ENCODE measurements around the gene FSIP1. TPM values are rescaled to one million over a fixed set of nuclear protein-coding genes. Genes with fewer than 3 reads are reported as not detected.

FSIP1 gene
- total RNA-seq, 3 donors from 2014 or later, result 0.22 to 0.69 (median 0.38) TPM

DNA sequence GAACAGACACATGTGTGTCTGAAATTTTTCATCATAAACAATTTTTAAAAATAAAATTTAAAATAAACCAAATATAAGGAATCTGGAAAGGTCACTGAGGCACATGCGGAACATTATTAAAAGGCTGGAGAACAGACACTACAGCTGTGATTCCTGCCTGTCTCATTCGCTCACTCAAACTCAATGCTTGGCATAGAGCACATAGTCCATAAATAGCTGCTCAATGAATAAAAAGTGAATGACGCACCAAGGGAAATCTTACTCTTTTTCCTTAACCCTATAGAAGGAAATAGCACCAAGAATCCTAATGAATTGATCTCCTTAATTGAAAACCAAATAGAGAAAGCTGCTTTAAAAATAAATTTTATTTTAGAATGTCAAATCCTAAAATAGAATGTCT lies 98.4 kb downstream of the FSIP1 start:
- Mint-ChIP-seq H3K27me3 (ENCODE audit: low read depth) (no peaks in the 10 kb centered on the region), H3K4me3 (no peak overlapping the region), H3K4me1 (ENCODE audit: low read depth) (peaks cover 3% of the 10 kb centered on the region), H3K36me3 (ENCODE audit: insufficient read depth) (no peaks in the 10 kb centered on the region), H3K9me3 (no peaks in the 10 kb centered on the region)
- DNase-seq (no peak), ATAC-seq (no peak)

DNA sequence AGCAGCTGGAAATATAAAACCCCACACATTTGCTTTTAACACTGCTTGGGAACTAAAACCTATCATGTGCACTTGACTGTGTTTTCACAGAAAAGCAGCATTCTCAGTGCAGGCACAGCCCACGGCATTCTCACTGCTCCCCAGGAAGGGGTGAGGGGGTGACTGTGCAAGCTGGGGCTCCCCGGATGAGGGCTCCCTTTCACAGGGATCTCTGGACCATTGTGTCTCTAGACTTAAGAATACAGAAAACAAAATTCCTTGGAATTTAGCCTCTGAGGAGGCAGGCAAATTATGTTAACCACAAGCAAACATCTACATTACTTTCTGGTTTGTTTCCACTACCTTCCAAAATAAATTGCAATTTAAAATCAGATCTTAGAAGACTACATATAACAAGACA lies 100.3 kb downstream of the FSIP1 start:
- peaks cover 3% of the 10 kb centered on the region for H3K4me1 Mint-ChIP-seq (ENCODE audit: low read depth)
- no peak overlapping the region for H3K4me3 Mint-ChIP-seq
- DNase-seq, result no peak

DNA sequence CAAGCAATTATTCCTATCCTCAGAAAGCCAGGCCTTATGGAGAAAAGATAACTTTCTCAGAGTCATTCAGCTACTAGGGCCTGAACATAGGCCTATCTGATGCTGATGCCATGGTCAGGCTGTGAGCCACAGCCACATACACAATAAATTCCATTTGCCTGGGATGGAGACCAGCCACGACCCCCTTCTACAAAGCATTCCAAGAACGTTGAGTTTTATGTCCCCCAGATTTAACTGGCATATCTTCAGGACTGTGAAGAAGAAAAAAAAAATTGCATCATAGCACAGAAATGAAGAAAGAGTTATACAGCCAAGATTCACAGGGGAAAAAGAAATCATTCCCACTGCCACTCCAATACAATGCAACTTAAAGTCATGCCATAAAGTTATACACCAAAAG lies 101.8 kb downstream of the FSIP1 start:
- no peak for DNase-seq
- Mint-ChIP-seq H3K36me3 (ENCODE audit: insufficient read depth) (no peaks in the 10 kb centered on the region), H3K4me1 (ENCODE audit: low read depth) (peaks cover 2% of the 10 kb centered on the region), H3K27me3 (ENCODE audit: low read depth) (no peaks in the 10 kb centered on the region), H3K4me3 (no peak overlapping the region), H3K9me3 (no peaks in the 10 kb centered on the region)
- no peak for ATAC-seq

More for the DNA sequence above, 100.3 kb downstream of the FSIP1 start:
- H3K36me3 Mint-ChIP-seq (ENCODE audit: insufficient read depth), result no peaks in the 10 kb centered on the region
- H3K9me3 Mint-ChIP-seq, result no peaks in the 10 kb centered on the region
- ATAC-seq, result no peak
- no peaks in the 10 kb centered on the region for H3K27me3 Mint-ChIP-seq (ENCODE audit: low read depth)

DNA sequence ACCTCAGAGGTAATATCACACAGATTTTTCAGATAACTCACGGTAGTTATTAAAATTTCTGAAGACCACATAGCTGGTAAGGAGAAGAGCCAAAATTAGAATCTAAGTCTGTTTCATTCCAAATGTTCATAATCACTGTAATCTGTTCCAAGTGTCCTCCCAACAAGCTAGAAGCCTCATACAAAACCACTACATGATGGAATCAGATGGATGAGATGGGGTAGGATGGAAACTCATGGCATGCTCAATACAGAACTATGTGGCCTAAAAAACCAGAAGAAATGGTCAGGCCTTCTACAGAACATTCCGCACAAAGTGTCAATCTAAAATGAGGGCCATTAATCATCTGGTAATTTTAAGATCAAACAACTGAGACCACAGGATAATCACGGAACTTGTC lies 110.0 kb downstream of the FSIP1 start:
- H3K4me1 Mint-ChIP-seq (ENCODE audit: low read depth), result no peaks in the 10 kb centered on the region
- H3K9me3 Mint-ChIP-seq, result no peaks in the 10 kb centered on the region
- H3K27me3 Mint-ChIP-seq (ENCODE audit: low read depth), result no peaks in the 10 kb centered on the region
- H3K4me3 Mint-ChIP-seq, result no peak overlapping the region
- no peaks in the 10 kb centered on the region for H3K36me3 Mint-ChIP-seq (ENCODE audit: insufficient read depth)
- ATAC-seq, result no peak
- no peak for DNase-seq

DNA sequence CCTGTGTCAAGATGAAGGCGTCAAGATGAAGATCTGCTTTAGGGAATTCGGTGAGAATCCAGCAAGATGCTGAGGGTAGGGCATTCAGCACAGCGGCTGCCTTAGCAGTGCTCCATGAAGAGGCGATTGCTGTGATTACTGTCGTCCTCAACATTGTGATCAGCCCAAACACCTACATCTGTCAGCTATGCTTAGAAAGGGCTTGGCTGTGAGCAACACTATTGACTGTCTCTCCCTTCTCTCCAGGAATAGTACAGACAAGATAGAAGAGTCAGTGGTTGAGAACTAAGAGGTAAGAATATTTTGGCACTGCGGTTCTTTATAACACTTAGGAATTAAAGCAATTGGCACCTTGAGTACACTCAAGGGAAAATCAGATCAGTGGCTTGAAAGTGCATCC lies 110.5 kb downstream of the FSIP1 start:
- no peaks in the 10 kb centered on the region for H3K36me3 Mint-ChIP-seq (ENCODE audit: insufficient read depth)
- H3K27me3 Mint-ChIP-seq (ENCODE audit: low read depth), result no peaks in the 10 kb centered on the region
- no peaks in the 10 kb centered on the region for H3K4me1 Mint-ChIP-seq (ENCODE audit: low read depth)
- H3K4me3 Mint-ChIP-seq, result no peak overlapping the region
- DNase-seq (no peak), ATAC-seq (no peak)
- no peaks in the 10 kb centered on the region for H3K9me3 Mint-ChIP-seq

DNA sequence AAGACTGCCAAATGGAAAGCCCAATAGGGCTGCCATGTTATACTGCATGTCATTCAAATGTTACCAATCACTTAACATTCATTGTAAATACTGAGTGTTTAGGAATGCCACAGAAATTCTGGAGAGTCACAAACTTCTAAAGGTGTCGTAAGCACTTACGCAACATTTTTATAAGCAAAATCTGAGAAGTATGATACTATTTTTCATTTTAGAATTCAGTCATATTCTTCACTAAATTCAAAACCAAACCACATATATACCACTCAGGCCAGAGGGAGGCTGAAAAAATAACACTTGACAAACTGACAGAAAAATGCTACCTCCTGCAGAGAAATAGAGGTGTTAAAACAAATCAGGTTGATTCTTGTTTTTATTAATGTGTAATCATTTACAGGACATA lies 112.0 kb downstream of the FSIP1 start:
- no peaks in the 10 kb centered on the region for H3K9me3 Mint-ChIP-seq
- no peak overlapping the region for H3K4me3 Mint-ChIP-seq
- no peaks in the 10 kb centered on the region for H3K36me3 Mint-ChIP-seq (ENCODE audit: insufficient read depth)
- no peaks in the 10 kb centered on the region for H3K27me3 Mint-ChIP-seq (ENCODE audit: low read depth)
- DNase-seq, result no peak
- peaks cover 5% of the 10 kb centered on the region for H3K4me1 Mint-ChIP-seq (ENCODE audit: low read depth)
- no peak for ATAC-seq

DNA sequence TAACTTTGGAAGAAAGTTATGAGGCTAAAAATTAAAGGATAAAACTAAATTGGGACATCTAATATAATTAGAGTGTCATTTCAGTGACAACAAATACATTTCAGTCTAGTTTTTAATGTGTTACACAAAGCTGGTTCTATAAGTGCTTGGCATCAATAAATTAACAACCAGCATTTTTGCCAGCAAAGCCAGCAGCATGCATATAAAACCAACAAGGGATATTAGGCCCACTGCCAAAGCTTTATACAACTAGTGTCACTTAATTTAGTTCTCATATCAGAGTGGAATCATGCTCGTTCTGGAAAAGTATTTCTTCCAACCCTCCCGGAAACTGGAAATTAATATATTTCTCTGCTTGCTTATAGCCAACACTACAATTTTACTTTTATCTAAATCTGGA lies 113.0 kb downstream of the FSIP1 start:
- H3K27me3 Mint-ChIP-seq (ENCODE audit: low read depth), result no peaks in the 10 kb centered on the region
- DNase-seq (no peak), ATAC-seq (no peak)
- H3K36me3 Mint-ChIP-seq (ENCODE audit: insufficient read depth), result no peaks in the 10 kb centered on the region
- peaks cover 10% of the 10 kb centered on the region for H3K4me1 Mint-ChIP-seq (ENCODE audit: low read depth)
- H3K9me3 Mint-ChIP-seq, result no peaks in the 10 kb centered on the region
- no peak overlapping the region for H3K4me3 Mint-ChIP-seq

DNA sequence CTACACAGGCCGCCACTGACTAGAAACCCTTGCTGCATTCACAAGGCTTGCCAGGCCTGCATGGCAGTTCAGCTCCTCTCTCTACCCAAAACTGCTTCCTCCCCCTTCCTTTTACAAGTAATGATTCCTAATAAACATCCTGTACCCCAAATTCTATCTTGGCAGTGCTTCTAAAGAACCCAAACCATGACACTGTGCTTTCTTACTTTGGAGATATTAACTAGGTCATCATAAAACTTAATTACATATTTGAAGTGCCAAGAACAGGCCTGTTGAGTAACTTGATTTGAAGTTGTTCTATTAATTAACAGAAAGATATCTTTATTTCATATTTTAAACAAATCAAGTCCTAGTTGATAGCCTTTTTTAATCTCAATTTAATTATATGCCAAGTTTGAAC lies 113.4 kb downstream of the FSIP1 start:
- ATAC-seq (no peak), DNase-seq (no peak)
- Mint-ChIP-seq H3K36me3 (ENCODE audit: insufficient read depth) (no peaks in the 10 kb centered on the region), H3K4me1 (ENCODE audit: low read depth) (peaks cover 12% of the 10 kb centered on the region), H3K4me3 (no peak overlapping the region), H3K27me3 (ENCODE audit: low read depth) (no peaks in the 10 kb centered on the region), H3K9me3 (no peaks in the 10 kb centered on the region)

DNA sequence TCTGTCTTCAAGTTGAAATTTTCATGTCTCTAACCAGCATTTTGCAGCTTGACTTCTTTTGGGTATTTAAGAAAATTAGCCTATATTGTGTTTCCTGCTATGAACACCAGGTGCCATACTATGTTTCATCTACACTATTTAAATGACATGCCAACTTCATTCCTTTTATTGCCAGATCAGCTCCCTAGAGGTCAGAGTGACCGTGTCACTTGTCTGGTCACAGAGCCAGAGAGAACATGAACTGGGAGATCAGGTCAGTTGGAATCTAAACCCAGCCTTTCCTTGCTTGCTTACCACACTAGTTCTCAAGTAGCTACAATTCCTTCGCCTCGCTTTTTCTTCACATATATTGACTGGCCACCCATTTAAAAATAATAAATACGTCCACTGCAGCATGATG lies 114.2 kb downstream of the FSIP1 start:
- H3K36me3 Mint-ChIP-seq (ENCODE audit: insufficient read depth), result no peaks in the 10 kb centered on the region
- H3K27me3 Mint-ChIP-seq (ENCODE audit: low read depth), result no peaks in the 10 kb centered on the region
- ATAC-seq, result no peak
- no peaks in the 10 kb centered on the region for H3K9me3 Mint-ChIP-seq
- DNase-seq, result no peak
- H3K4me1 Mint-ChIP-seq (ENCODE audit: low read depth), result peaks cover 12% of the 10 kb centered on the region
- no peak overlapping the region for H3K4me3 Mint-ChIP-seq

DNA sequence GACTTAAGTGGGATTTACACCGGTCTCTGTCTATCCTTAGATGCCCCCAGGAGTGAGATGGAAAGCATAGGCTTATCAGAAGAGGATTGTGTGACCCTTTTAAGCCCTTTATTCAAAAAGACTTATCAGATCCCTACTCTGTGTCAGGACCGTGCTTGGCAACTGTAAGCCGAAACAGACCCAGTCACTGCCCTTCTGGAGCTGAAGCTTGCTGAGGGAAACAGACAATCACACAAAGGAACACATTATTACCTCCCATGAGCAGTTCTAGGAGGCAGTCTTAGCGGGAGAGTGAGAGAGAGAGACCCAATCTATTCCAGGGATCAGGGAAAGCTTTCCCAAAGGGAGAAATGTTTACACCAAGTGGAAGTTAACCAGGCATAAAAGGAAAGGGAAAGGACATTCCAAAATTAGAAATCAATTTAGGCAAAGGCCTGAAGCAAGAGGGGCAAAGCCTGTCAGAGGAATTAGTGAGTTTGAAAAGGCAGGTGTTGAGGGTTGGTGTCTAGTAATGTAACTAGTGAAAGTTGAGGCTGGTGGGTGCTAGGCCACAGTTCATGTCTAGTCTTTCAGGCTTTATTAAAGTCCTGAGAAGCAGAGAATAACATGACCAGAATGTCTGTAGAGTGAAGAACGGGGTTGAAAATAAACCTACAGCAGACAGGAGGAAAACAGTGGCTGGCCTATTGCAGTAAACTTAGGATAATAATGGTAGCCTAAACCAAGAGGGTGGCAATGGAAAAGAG lies 115.1 kb downstream of the FSIP1 start:
- H3K4me3 Mint-ChIP-seq, result no peak overlapping the region
- no peaks in the 10 kb centered on the region for H3K36me3 Mint-ChIP-seq (ENCODE audit: insufficient read depth)
- H3K4me1 Mint-ChIP-seq (ENCODE audit: low read depth), result peaks cover 12% of the 10 kb centered on the region
- no peaks in the 10 kb centered on the region for H3K27me3 Mint-ChIP-seq (ENCODE audit: low read depth)
- ATAC-seq (no peak), DNase-seq (no peak)
- H3K9me3 Mint-ChIP-seq, result no peaks in the 10 kb centered on the region

DNA sequence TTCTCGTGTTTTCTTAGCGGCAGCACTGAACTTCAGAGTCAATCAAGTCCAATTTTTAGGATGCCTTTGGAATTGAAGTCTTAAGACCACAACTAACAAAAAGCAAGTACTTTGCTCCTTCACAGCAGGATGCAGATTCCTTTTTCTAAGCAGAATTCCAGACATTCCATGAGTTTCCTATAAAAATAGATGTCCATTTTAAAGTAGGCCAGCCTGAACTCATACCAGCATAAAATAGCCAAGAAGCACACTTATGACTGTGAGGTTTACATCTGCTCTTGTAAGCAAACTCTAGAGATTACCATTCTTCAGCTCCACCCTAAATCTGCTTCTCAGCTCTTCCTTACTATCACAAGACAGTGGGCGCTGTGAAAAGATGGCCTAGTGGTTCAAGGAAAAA lies 116.0 kb downstream of the FSIP1 start:
- no peaks in the 10 kb centered on the region for H3K27me3 Mint-ChIP-seq (ENCODE audit: low read depth)
- ATAC-seq (no peak), DNase-seq (no peak)
- H3K4me3 Mint-ChIP-seq, result no peak overlapping the region
- no peaks in the 10 kb centered on the region for H3K36me3 Mint-ChIP-seq (ENCODE audit: insufficient read depth)
- H3K4me1 Mint-ChIP-seq (ENCODE audit: low read depth), result peaks cover 12% of the 10 kb centered on the region
- no peaks in the 10 kb centered on the region for H3K9me3 Mint-ChIP-seq

DNA sequence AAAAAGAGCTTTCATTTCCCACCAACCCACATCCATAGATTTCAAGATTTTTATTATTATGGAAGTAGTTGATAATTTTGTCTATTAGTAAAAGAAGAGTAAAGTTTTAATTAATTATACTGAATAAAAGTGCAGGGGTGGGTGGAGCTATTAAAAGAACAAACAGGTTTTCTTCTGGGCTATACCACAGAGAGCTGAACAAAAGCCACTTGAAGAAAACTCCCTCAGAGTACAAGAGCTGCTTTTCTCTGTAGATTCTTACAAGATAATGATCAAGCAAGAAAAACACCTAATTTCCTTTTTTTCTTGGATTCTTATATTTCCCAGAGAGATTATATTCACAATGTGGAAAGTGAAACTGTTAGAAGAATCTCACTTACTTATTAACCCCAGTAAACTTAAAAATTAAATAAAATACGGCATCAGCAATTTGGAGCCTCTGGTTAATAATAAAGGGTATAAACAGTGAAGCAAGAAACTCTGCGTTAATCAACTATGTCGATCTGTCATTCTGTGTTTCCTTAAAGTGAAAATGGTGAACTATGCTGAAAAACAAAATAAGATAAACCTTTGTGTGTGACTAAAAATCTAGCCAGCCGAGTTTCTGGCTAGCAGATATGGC lies 116.9 kb downstream of the FSIP1 start:
- peaks cover 12% of the 10 kb centered on the region for H3K4me1 Mint-ChIP-seq (ENCODE audit: low read depth)
- no peak overlapping the region for H3K4me3 Mint-ChIP-seq

DNA sequence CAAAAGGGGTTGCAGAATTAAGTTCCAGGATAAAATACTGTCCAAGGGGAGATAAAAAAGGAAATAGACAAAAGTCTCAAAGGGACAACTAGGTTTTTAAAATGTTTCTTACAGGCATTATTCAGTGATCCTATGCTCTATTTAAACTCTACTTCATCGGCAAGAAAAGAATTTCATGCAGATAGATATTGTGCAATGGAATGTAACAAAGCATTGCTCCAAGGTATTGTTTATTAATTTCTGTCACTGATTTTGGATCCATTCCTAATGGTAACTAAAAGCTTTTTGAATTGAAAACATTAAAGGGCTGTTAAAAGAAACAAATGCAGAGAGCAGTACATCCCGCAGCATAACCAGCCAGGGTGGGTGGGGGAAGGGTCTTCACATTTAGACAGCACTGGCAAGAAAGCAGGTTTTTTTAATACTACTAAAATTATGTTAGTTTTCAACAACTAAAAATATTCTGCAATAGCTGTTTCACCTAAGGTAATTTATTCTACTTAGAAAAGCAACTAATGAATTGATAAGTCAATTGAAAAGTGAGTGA lies 118.9 kb downstream of the FSIP1 start:
- ATAC-seq (no peak), DNase-seq (no peak)
- no peak overlapping the region for H3K4me3 Mint-ChIP-seq
- no peaks in the 10 kb centered on the region for H3K9me3 Mint-ChIP-seq
- H3K4me1 Mint-ChIP-seq (ENCODE audit: low read depth), result peaks cover 12% of the 10 kb centered on the region
- no peaks in the 10 kb centered on the region for H3K27me3 Mint-ChIP-seq (ENCODE audit: low read depth)
- no peaks in the 10 kb centered on the region for H3K36me3 Mint-ChIP-seq (ENCODE audit: insufficient read depth)

More for the DNA sequence above, 116.9 kb downstream of the FSIP1 start:
- H3K27me3 Mint-ChIP-seq (ENCODE audit: low read depth), result no peaks in the 10 kb centered on the region
- no peaks in the 10 kb centered on the region for H3K9me3 Mint-ChIP-seq
- H3K36me3 Mint-ChIP-seq (ENCODE audit: insufficient read depth), result no peaks in the 10 kb centered on the region
- DNase-seq, result no peak
- no peak for ATAC-seq

DNA sequence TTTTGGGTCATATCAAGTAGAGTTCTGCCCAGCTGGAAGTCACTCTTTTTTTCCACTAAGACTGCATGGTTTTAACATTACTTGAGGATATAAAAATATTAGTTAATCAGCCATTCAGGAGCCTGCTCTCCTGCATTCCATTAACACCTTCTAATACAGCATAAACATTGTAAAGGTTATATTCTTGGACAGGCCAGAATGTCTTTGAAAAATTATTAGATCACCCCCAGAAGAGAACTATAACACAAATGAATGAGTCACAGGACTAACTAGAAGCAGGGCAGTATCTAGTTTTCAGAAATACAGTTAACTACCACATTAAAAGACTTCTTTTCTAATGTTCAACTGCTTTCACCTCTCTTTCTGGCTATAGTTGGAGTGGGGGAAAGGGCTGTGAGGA lies 120.9 kb downstream of the FSIP1 start:
- no peaks in the 10 kb centered on the region for H3K27me3 Mint-ChIP-seq (ENCODE audit: low read depth)
- H3K36me3 Mint-ChIP-seq (ENCODE audit: insufficient read depth), result no peaks in the 10 kb centered on the region
- no peaks in the 10 kb centered on the region for H3K9me3 Mint-ChIP-seq
- no peak overlapping the region for H3K4me3 Mint-ChIP-seq
- peaks cover 11% of the 10 kb centered on the region for H3K4me1 Mint-ChIP-seq (ENCODE audit: low read depth)
- ATAC-seq, result no peak
- DNase-seq, result no peak

DNA sequence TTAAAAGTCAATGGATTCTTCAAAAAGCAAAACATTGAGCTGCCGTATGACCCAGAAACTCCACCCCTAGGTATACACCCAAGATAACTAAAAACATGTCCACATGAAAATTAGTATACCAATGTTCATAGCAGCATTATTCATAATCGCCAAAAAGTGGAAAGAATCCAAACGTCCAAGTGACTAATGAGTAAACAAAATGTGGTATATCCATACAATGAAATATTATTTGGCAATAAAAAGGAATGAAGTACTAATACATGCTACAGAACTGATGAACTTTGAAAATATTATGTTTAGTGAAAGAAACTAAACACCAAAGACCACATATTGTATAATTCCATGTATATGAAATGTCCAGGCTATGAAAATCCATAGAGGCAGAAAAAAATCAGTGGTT lies 123.9 kb downstream of the FSIP1 start:
- ATAC-seq (no peak), DNase-seq (no peak)
- no peak overlapping the region for H3K4me3 Mint-ChIP-seq
- H3K36me3 Mint-ChIP-seq (ENCODE audit: insufficient read depth), result no peaks in the 10 kb centered on the region
- no peaks in the 10 kb centered on the region for H3K9me3 Mint-ChIP-seq
- no peaks in the 10 kb centered on the region for H3K27me3 Mint-ChIP-seq (ENCODE audit: low read depth)
- no peaks in the 10 kb centered on the region for H3K4me1 Mint-ChIP-seq (ENCODE audit: low read depth)
